ENCODE measurements around the gene STK10. TPM values are rescaled to one million over a fixed set of nuclear protein-coding genes. Genes with fewer than 3 reads are reported as not detected.
A peak's percentile ranks its signal among the peaks of the same experiment; 100 is the strongest.

The STK10 gene
- total and polyA plus RNA-seq, 2 donors (not counting 1 experiment from before 2014, with no cell fraction given): 97.9 to 253 TPM

DNA sequence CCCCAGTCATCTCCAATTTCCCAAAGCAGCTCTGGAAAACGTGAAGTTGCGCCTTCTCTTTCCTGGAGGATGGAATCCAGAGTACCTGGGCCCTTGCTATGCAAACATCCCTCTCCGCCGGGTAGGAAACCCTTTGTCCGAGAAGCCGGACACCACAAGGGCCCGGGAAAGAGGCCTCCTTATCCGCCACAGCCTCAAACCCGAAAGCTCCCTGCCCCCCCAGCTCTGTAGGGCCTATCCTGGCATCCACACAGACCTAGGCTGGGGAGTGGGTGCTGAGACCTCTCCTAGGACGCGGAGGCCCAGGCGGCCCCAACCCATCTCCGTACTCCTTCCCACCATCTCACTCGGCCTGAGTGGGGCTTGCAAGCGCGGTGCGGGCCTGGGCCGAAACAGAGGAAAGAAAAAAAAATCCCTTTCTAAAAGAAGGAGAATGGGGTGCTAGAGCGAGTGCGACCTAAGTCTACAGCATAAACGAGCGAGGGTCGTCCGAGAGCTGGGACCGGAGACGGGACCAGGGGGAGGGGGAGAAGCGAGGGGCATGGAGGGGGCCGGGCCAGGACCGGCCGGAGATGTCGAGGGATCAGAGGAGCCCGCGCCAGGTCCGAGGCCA, 182.2 kb downstream of the STK10 start:
- H3K9me3 ChIP-seq (ENCODE audit: control extremely low read depth in 1 of 3, control insufficient read depth in 2 of 3, insufficient read depth in 1 of 3, low read length in 2 of 3): no peaks in the 10 kb centered on the region
- Mint-ChIP-seq H3K4me1 (peaks cover 57% of the 10 kb centered on the region), H3K27ac (peak overlapping the region; percentile 93), H3K9me3 (ENCODE audit: insufficient read depth) (no peaks in the 10 kb centered on the region), H3K4me3 (peak overlapping the region; percentile 92), H3K27me3 (no peaks in the 10 kb centered on the region)
- ChIA-PET POLR2A (interaction anchor here (0.7 to 1.5 kb wide), 6 partner anchors 11 to 184 kb away, joined by 3 to 6 read pairs (median 4); no protein-coding TSS in a partner anchor), CTCF (interaction anchor here (1.0 to 11.5 kb wide), 9 partner anchors 9 to 183 kb away, joined by 3 to 130 read pairs (median 4); partner anchors contain the start of gene STK10)
- DNase-seq (no peak), ATAC-seq (ENCODE audit: low read depth) (no peak)
- peak overlapping the region; percentile 76 to 94 (median 87) for H3K4me3 ChIP-seq (ENCODE audit: control extremely low read depth in 1 of 5, extremely low read depth in 1 of 5, insufficient read depth in 1 of 5, low read depth in 2 of 5, low read length in 4 of 5)
- H3K9ac ChIP-seq (ENCODE audit: low read length): peak overlapping the region; percentile 89
- intact Hi-C loops (cut with micrococcal nuclease): loop anchor here (1.0 to 10.0 kb wide), 7 partner anchors 27 to 1139 kb away; partner anchors contain the start of genes BNIP1, CREBRF, DUSP1 and NPM1
- peak overlapping the region; percentile 96 to 97 for H3K27ac ChIP-seq (ENCODE audit: low read length in 2 of 2)
- whole genome bisulfite sequencing (ENCODE audit: insufficient coverage): 0% methylated on average over 31 of the region's 34 CpGs
- peaks cover 2 to 4% of the 10 kb centered on the region in 2 experiments for H3K36me3 ChIP-seq (replicated peaks in 1 of 2; ENCODE audit: control extremely low read depth in 1 of 2, control insufficient read depth in 1 of 2, extremely low read depth in 1 of 2, insufficient read depth in 2 of 2, low read length in 1 of 2)
- no peak for TF ChIP-seq EZH2 (IDR thresholded peaks at IDR 0.05; ENCODE audit: borderline replicate concordance, insufficient read depth, low read depth, low read length, poor library complexity, severe bottlenecking)
- TF ChIP-seq, protein P1, sequence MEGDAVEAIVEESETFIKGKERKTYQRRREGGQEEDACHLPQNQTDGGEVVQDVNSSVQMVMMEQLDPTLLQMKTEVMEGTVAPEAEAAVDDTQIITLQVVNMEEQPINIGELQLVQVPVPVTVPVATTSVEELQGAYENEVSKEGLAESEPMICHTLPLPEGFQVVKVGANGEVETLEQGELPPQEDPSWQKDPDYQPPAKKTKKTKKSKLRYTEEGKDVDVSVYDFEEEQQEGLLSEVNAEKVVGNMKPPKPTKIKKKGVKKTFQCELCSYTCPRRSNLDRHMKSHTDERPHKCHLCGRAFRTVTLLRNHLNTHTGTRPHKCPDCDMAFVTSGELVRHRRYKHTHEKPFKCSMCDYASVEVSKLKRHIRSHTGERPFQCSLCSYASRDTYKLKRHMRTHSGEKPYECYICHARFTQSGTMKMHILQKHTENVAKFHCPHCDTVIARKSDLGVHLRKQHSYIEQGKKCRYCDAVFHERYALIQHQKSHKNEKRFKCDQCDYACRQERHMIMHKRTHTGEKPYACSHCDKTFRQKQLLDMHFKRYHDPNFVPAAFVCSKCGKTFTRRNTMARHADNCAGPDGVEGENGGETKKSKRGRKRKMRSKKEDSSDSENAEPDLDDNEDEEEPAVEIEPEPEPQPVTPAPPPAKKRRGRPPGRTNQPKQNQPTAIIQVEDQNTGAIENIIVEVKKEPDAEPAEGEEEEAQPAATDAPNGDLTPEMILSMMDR (IDR thresholded peaks at IDR 0.05): no peak
- H3K4me2 ChIP-seq (replicated peaks; ENCODE audit: low read depth, low read length, poor library complexity, severe bottlenecking): peak overlapping the region; percentile 81
- H3K27me3 ChIP-seq (replicated peaks in 1 of 4; ENCODE audit: control extremely low read depth in 1 of 4, control insufficient read depth in 3 of 4, insufficient read depth in 4 of 4, low read length in 3 of 4): no peaks in the 10 kb centered on the region
- H4K20me1 ChIP-seq (ENCODE audit: control insufficient read depth, insufficient read depth, low read length, poor library complexity, severe bottlenecking): peaks cover 24% of the 10 kb centered on the region
- H3K4me1 ChIP-seq (ENCODE audit: control insufficient read depth in 2 of 2, insufficient read depth in 2 of 2, low read length in 2 of 2): peaks cover 52 to 54% of the 10 kb centered on the region in 2 donors
- peaks cover 71% of the 10 kb centered on the region for H3K79me2 ChIP-seq (ENCODE audit: control insufficient read depth, insufficient read depth, low read length)
- peak overlapping the region; percentile 92 for H2AFZ ChIP-seq (ENCODE audit: insufficient read depth, low read depth, low read length, poor library complexity, severe bottlenecking)

DNA sequence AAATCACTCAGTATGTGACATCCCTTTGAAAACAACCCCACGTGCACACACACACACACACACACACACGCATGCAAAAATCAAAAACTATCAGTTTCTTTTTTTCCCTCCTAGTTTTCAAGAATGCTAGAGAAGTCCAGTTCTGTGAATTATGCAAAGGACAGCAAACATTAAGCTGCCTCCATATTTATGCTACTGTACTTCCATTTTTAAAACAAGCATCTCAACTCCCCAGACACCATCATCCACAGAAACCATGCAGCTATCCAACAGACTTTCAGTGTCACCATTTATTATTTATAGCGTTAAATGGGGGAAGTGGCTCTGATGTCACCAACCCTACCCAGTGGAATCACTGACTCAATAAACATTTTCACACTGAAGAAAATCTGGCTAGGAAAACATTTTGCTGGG, 183.2 kb downstream of the STK10 start:
- Histone ChIP-seq H3K4me2 (replicated peaks; ENCODE audit: low read depth, low read length, poor library complexity, severe bottlenecking) (peak overlapping the region; percentile 81), H4K20me1 (ENCODE audit: control insufficient read depth, insufficient read depth, low read length, poor library complexity, severe bottlenecking) (peaks cover 30% of the 10 kb centered on the region), H3K4me1 (ENCODE audit: control insufficient read depth in 2 of 2, insufficient read depth in 2 of 2, low read length in 2 of 2) (peaks cover 60 to 64% of the 10 kb centered on the region in 2 donors), H3K9me3 (ENCODE audit: control extremely low read depth in 1 of 3, control insufficient read depth in 2 of 3, insufficient read depth in 1 of 3, low read length in 2 of 3) (no peaks in the 10 kb centered on the region), H3K4me3 (ENCODE audit: control extremely low read depth in 1 of 5, extremely low read depth in 1 of 5, insufficient read depth in 1 of 5, low read depth in 2 of 5, low read length in 4 of 5) (peak overlapping the region; percentile 76 to 94 (median 87)), H3K36me3 (replicated peaks in 1 of 2; ENCODE audit: control extremely low read depth in 1 of 2, control insufficient read depth in 1 of 2, extremely low read depth in 1 of 2, insufficient read depth in 2 of 2, low read length in 1 of 2) (peaks cover 2 to 4% of the 10 kb centered on the region in 2 experiments), H2AFZ (ENCODE audit: insufficient read depth, low read depth, low read length, poor library complexity, severe bottlenecking) (peak overlapping the region; percentile 92), H3K27me3 (replicated peaks in 1 of 4; ENCODE audit: control extremely low read depth in 1 of 4, control insufficient read depth in 3 of 4, insufficient read depth in 4 of 4, low read length in 3 of 4) (no peaks in the 10 kb centered on the region), H3K27ac (ENCODE audit: low read length in 2 of 2) (peak overlapping the region; percentile 96 to 97), H3K9ac (ENCODE audit: low read length) (peak overlapping the region; percentile 89), H3K79me2 (ENCODE audit: control insufficient read depth, insufficient read depth, low read length) (peaks cover 81% of the 10 kb centered on the region)
- TF ChIP-seq, protein P1 (IDR thresholded peaks at IDR 0.05): no peak
- no peak for TF ChIP-seq EZH2 (IDR thresholded peaks at IDR 0.05; ENCODE audit: borderline replicate concordance, insufficient read depth, low read depth, low read length, poor library complexity, severe bottlenecking)
- ChIA-PET CTCF (interaction anchor here (1.1 to 11.5 kb wide), 3 partner anchors 9 to 183 kb away, joined by 4 to 130 read pairs (median 5); partner anchors contain the start of gene STK10), POLR2A (interaction anchor here (0.6 kb wide), 1 partner anchor 11 kb away, joined by 3 read pairs; no protein-coding TSS in a partner anchor)
- peak overlapping the region; percentile 92 for H3K4me3 Mint-ChIP-seq
- peaks cover under 1% of the 10 kb centered on the region for H3K9me3 Mint-ChIP-seq (ENCODE audit: insufficient read depth)
- peak overlapping the region; percentile 93 for H3K27ac Mint-ChIP-seq
- H3K4me1 Mint-ChIP-seq: peaks cover 67% of the 10 kb centered on the region
- DNase-seq: peak; percentile 58
- WGBS (ENCODE audit: insufficient coverage): 25% methylated on average over 2 of the region's 3 CpGs
- ATAC-seq (ENCODE audit: low read depth): no peak
- no peaks in the 10 kb centered on the region for H3K27me3 Mint-ChIP-seq
- intact Hi-C loops (cut with micrococcal nuclease): loop anchor here (2.0 to 10.0 kb wide), 6 partner anchors 26 to 1140 kb away; partner anchors contain the start of genes BNIP1, CREBRF and DUSP1
